Neural crest cell (in vitro differentiated cells): ENCODE data around the gene B4GALT2. TPM values are rescaled to one million over a fixed set of nuclear protein-coding genes. Genes with fewer than 3 reads are reported as not detected.

Source experiments
- DNase-seq: peaks from one replicate; pipeline ENCODE4 v3.0.0; 2021; ENCODE audit warnings: low read depth, mixed read lengths, low spot score
- H3K27ac Mint-ChIP-seq: one replicate; pipeline ENCODE4 v1.8.0; 2021; ENCODE audit warnings: mild to moderate bottlenecking, mixed read lengths; ENCODE audit not compliant: unreplicated experiment
- H3K27me3 Mint-ChIP-seq: 2 replicates; pipeline ENCODE4 v1.8.0; 2021; ENCODE audit warnings: low read depth, mild to moderate bottlenecking, mixed read lengths
- H3K36me3 Mint-ChIP-seq: 2 replicates; pipeline ENCODE4 v1.8.0; 2021; ENCODE audit warnings: low read depth, mild to moderate bottlenecking, mixed read lengths
- H3K4me1 Mint-ChIP-seq: 2 replicates; pipeline ENCODE4 v1.8.0; 2021; ENCODE audit warnings: mixed read lengths
- H3K4me3 Mint-ChIP-seq: one replicate; pipeline ENCODE4 v1.8.0; 2021; ENCODE audit warnings: mild to moderate bottlenecking, mixed read lengths
- H3K9me3 Mint-ChIP-seq: 2 replicates; pipeline ENCODE4 v1.8.0; 2021; ENCODE audit warnings: mixed read lengths
- total RNA-seq: library from RNA; stranded (reverse); gene quantifications from 2 replicates; pipeline ENCODE4 v1.2.1, GENCODE V29; 2021
- TF ChIP-seq, protein P1 (sequence below): fragments of 200-600 bp; sonication (generic); conservative IDR thresholded peaks from 2 replicates; pipeline ENCODE4 v1.5.0; 2021; ENCODE audit warnings: antibody characterized with exemption, mild to moderate bottlenecking

The B4GALT2 gene
- total RNA-seq, 1 donor from 2014 or later: 88.7 TPM

DNA sequence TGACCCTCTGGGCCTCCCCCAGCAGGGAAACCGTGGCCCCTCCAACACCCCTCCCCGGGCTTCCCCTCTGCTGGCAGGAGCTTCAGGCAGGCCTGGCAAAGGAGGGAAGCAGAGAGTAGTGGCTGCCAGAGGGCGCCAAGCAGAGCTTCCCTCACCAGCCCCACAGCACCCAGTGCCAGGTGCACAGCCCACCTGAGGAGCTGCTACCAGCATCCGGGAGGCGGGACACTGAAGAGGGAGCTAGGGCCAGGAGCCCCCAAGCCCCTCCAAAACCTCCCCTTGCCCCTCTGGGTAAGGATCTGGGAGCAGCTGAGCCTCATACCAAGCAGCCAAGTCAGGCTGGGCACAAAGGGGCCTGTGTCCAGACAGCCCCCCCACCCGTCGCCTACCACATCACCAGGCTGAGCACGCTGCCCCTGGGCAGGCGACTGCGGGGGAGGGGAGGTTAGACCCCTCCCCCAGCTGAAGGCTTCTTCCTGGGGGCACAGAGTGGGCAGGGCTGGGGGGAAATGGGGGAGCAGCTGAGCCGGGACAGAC, 32.0 kb downstream of the B4GALT2 start:
- H3K27ac Mint-ChIP-seq: no peak overlapping the region
- TF ChIP-seq, protein P1, sequence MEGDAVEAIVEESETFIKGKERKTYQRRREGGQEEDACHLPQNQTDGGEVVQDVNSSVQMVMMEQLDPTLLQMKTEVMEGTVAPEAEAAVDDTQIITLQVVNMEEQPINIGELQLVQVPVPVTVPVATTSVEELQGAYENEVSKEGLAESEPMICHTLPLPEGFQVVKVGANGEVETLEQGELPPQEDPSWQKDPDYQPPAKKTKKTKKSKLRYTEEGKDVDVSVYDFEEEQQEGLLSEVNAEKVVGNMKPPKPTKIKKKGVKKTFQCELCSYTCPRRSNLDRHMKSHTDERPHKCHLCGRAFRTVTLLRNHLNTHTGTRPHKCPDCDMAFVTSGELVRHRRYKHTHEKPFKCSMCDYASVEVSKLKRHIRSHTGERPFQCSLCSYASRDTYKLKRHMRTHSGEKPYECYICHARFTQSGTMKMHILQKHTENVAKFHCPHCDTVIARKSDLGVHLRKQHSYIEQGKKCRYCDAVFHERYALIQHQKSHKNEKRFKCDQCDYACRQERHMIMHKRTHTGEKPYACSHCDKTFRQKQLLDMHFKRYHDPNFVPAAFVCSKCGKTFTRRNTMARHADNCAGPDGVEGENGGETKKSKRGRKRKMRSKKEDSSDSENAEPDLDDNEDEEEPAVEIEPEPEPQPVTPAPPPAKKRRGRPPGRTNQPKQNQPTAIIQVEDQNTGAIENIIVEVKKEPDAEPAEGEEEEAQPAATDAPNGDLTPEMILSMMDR: no peak
- H3K27me3 Mint-ChIP-seq: no peaks in the 10 kb centered on the region
- no peaks in the 10 kb centered on the region for H3K36me3 Mint-ChIP-seq
- DNase-seq: no peak
- no peaks in the 10 kb centered on the region for H3K9me3 Mint-ChIP-seq
- peaks cover 38% of the 10 kb centered on the region for H3K4me1 Mint-ChIP-seq
- no peak overlapping the region for H3K4me3 Mint-ChIP-seq

DNA sequence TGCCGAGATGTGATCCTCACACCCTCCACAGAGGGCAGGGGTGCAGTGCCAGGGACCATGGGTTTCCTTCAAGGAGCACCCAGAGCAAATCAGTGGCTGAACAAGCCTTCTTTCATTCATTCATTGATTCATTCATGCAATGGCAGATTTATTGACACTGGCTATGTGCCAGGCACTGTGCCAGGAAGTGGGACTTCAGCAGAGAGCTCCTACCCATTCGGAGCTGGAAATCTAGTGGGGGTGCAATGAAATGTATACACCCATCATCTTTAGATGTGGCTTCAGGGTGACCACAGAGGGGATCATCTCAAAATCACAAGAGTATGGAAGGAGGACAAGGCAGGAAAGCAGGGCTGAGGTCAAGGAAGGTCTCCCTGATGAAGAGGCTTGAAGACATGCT, 33.4 kb downstream of the B4GALT2 start:
- H3K27ac Mint-ChIP-seq: no peak overlapping the region
- no peak overlapping the region for H3K4me3 Mint-ChIP-seq

GRCh38 chr1:44012941-44013609, 34.1 kb downstream of the B4GALT2 start:
- Mint-ChIP-seq H3K4me3 (no peak overlapping the region), H3K27me3 (no peaks in the 10 kb centered on the region), H3K36me3 (no peaks in the 10 kb centered on the region), H3K4me1 (peaks cover 50% of the 10 kb centered on the region), H3K9me3 (no peaks in the 10 kb centered on the region), H3K27ac (no peak overlapping the region)
- no peak for DNase-seq
- TF ChIP-seq, protein P1: no peak

More for the DNA sequence above, 33.4 kb downstream of the B4GALT2 start:
- Mint-ChIP-seq H3K27me3 (no peaks in the 10 kb centered on the region), H3K4me1 (peaks cover 50% of the 10 kb centered on the region), H3K9me3 (no peaks in the 10 kb centered on the region), H3K36me3 (no peaks in the 10 kb centered on the region)
- TF ChIP-seq, protein P1: no peak
- DNase-seq: no peak

DNA sequence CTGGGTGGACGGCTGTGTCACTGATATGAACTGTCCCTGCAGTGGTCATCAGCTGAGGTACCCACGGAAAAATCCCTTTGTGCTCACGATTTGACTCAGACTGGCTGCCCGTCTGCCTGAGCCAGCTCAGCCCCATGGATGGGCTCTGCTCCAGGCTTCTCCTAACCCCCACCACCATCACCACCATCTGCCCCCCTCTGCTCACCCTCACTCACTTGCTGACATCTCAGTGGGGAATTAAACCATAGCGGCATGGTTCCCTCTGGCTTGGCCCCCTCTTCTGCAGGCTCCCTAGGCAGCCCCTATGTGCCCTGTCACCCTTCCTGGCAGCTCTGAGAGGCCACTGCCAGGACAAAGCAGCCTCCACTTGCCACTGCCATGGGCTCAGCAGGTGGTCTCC, 34.9 kb downstream of the B4GALT2 start:
- Mint-ChIP-seq H3K36me3 (no peaks in the 10 kb centered on the region), H3K4me1 (peaks cover 50% of the 10 kb centered on the region), H3K27me3 (no peaks in the 10 kb centered on the region), H3K9me3 (no peaks in the 10 kb centered on the region), H3K27ac (peak overlapping the region; percentile 25), H3K4me3 (no peak overlapping the region)
- TF ChIP-seq, protein P1: no peak
- DNase-seq: no peak

GRCh38 chr1:44014365-44015104, 35.5 kb downstream of the B4GALT2 start:
- Mint-ChIP-seq H3K4me1 (peaks cover 50% of the 10 kb centered on the region), H3K4me3 (no peak overlapping the region), H3K27me3 (no peaks in the 10 kb centered on the region), H3K27ac (peak overlapping the region; percentile 47), H3K9me3 (no peaks in the 10 kb centered on the region), H3K36me3 (no peaks in the 10 kb centered on the region)
- TF ChIP-seq, protein P1: no peak
- DNase-seq: no peak
